H1 (cell line): ENCODE data around the gene DDX56.

Experiments used
- EZH2 ChIP-seq: fragments of 200-600 bp; sonication (generic); IDR thresholded peaks from 2 replicates; pipeline ENCODE4 v1.7.1; 2012; ENCODE audit warnings: low read depth, mild to moderate bottlenecking, moderate library complexity, low read length, inconsistent platforms; ENCODE audit not compliant: severe bottlenecking
- NANOG ChIP-seq: IDR thresholded peaks from 2 replicates; pipeline ENCODE4 v1.6.1; 2011; ENCODE audit warnings: low read length, low read depth, mild to moderate bottlenecking, inconsistent platforms; ENCODE audit not compliant: insufficient read depth, poor library complexity, severe bottlenecking
- POLR2A ChIP-seq, 2 experiments: IDR thresholded peaks; 1 replicate in 1 of 2; 2 replicates in 1 of 2; pipeline ENCODE4 v1.6.1; 2011; ENCODE audit warnings: low read depth in 2 of 2, low read length in 2 of 2, mild to moderate bottlenecking in 2 of 2; ENCODE audit errors: control extremely low read depth in 1 of 2
- RNF2 ChIP-seq: fragments of 200-900, 300-1000 bp; sonication (generic); IDR thresholded peaks from 2 replicates; pipeline ENCODE4 v1.7.1; 2016; ENCODE audit warnings: borderline replicate concordance, low read depth, mild to moderate bottlenecking, antibody characterized with exemption, low read length; ENCODE audit not compliant: poor library complexity, severe bottlenecking; ENCODE audit errors: missing control alignments
- SIN3A ChIP-seq, 2 experiments: IDR thresholded peaks in 1 of 2; conservative IDR thresholded peaks in 1 of 2; 2 replicates each; pipeline ENCODE4 v1.6.1; 2011 to 2012; ENCODE audit warnings: low read length in 2 of 2, improper control_type of control experiment in 1 of 2, low read depth in 1 of 2, mild to moderate bottlenecking in 1 of 2
- SP2 ChIP-seq: IDR thresholded peaks from 2 replicates; pipeline ENCODE4 v1.6.1; 2012; ENCODE audit warnings: mild to moderate bottlenecking, low read length, inconsistent platforms
- TAF1 ChIP-seq: IDR thresholded peaks from 2 replicates; pipeline ENCODE4 v1.6.1; 2011; ENCODE audit warnings: mild to moderate bottlenecking, low read depth, low read length
- TEAD4 ChIP-seq: IDR thresholded peaks from 2 replicates; pipeline ENCODE4 v1.6.1; 2012; ENCODE audit warnings: low read depth, low read length, inconsistent platforms, mixed read lengths
- YY1 ChIP-seq: IDR thresholded peaks from 2 replicates; pipeline ENCODE4 v1.6.1; 2011; ENCODE audit warnings: low read depth, mild to moderate bottlenecking, low read length
- TF ChIP-seq, protein P1 (sequence below), 3 experiments: IDR thresholded peaks; 1 replicate in 2 of 3; 2 replicates in 1 of 3; pipeline versions ENCODE4 v1.5.1 to v1.6.1; 2011; ENCODE audit warnings: low read length in 3 of 3, mild to moderate bottlenecking in 3 of 3, inconsistent platforms in 2 of 3, low read depth in 1 of 3, moderate library complexity in 1 of 3; ENCODE audit not compliant: insufficient read depth in 1 of 3; ENCODE audit errors: control extremely low read depth in 1 of 3
- TF ChIP-seq, protein P2 (sequence below): IDR thresholded peaks from 2 replicates; pipeline ENCODE4 v1.6.1; 2012; ENCODE audit warnings: inconsistent platforms
- TF ChIP-seq, protein P3 (sequence below): IDR thresholded peaks from 2 replicates; pipeline ENCODE4 v1.6.1; 2012; ENCODE audit warnings: low read length, inconsistent platforms

DNA sequence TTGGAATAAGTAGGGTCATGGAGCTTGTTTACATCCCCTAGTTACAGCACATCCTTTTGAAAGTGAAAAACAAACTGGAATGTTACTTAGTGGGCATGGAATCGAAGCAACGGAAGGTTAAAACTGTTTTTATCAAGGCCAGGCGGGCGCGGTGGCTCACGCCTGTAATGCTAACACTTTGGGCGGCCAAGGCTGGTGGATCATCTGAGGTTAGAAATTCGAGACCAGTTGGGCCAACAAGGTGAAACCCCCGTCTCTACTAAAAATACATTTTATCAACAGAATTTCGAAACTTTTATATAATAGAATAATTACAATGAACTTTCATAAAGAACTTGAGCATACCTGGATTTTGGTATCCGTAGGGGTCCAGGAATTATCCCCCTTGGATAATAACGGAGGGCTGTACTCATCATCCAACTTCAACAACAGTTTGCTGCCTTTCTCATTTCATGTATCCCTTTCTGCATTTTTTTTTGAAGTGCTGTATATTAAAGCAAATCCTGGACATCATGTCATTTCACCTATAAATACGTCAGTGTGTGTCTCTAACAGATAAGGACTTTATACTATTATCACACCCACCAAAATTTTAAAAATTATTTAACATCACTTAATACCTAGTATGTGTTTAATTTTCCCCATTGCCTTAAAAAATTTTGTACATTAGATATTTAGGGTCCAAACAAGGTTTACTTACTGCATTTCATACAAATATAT is 9.6 kb upstream of the DDX56 start:
- TF ChIP-seq YY1: no peak
- TF ChIP-seq, protein P1, sequence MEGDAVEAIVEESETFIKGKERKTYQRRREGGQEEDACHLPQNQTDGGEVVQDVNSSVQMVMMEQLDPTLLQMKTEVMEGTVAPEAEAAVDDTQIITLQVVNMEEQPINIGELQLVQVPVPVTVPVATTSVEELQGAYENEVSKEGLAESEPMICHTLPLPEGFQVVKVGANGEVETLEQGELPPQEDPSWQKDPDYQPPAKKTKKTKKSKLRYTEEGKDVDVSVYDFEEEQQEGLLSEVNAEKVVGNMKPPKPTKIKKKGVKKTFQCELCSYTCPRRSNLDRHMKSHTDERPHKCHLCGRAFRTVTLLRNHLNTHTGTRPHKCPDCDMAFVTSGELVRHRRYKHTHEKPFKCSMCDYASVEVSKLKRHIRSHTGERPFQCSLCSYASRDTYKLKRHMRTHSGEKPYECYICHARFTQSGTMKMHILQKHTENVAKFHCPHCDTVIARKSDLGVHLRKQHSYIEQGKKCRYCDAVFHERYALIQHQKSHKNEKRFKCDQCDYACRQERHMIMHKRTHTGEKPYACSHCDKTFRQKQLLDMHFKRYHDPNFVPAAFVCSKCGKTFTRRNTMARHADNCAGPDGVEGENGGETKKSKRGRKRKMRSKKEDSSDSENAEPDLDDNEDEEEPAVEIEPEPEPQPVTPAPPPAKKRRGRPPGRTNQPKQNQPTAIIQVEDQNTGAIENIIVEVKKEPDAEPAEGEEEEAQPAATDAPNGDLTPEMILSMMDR (IDR thresholded peaks at IDR 0.05; ENCODE audit: control extremely low read depth in 1 of 3, insufficient read depth in 1 of 3, low read depth in 1 of 3, low read length in 3 of 3): no peak
- no peak for TF ChIP-seq RNF2
- TF ChIP-seq TEAD4: no peak
- no peak for TF ChIP-seq NANOG
- TF ChIP-seq SIN3A (conservative IDR thresholded peaks at IDR 0.05 in 1 of 2, IDR thresholded peaks at IDR 0.05 in 1 of 2; ENCODE audit: low read depth in 1 of 2, low read length in 2 of 2): no peak
- no peak for TF ChIP-seq EZH2
- TF ChIP-seq SP2: no peak
- no peak for TF ChIP-seq POLR2A (IDR thresholded peaks at IDR 0.05; ENCODE audit: control extremely low read depth in 1 of 2, low read depth in 2 of 2, low read length in 2 of 2)
- TF ChIP-seq, protein P2, sequence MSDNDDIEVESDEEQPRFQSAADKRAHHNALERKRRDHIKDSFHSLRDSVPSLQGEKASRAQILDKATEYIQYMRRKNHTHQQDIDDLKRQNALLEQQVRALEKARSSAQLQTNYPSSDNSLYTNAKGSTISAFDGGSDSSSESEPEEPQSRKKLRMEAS: no peak
- no peak for TF ChIP-seq TAF1
- TF ChIP-seq, protein P3, sequence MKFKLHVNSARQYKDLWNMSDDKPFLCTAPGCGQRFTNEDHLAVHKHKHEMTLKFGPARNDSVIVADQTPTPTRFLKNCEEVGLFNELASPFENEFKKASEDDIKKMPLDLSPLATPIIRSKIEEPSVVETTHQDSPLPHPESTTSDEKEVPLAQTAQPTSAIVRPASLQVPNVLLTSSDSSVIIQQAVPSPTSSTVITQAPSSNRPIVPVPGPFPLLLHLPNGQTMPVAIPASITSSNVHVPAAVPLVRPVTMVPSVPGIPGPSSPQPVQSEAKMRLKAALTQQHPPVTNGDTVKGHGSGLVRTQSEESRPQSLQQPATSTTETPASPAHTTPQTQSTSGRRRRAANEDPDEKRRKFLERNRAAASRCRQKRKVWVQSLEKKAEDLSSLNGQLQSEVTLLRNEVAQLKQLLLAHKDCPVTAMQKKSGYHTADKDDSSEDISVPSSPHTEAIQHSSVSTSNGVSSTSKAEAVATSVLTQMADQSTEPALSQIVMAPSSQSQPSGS: no peak
